PFSK-1 (cell line): ENCODE results near the gene OLAH.

Source experiments
- FOXP2 ChIP-seq: optimal IDR thresholded peaks from 2 replicates; pipeline ENCODE3; 2011; ENCODE audit warnings: borderline replicate concordance, control low read depth, inconsistent platforms; ENCODE audit not compliant: insufficient read depth; ENCODE audit errors: extremely low read length, extremely low read depth
- POLR2AphosphoS5 ChIP-seq: IDR thresholded peaks from 2 replicates; pipeline ENCODE4 v1.6.1; 2012; ENCODE audit warnings: low read depth, mild to moderate bottlenecking, control low read depth, low read length, moderate library complexity
- REST ChIP-seq, 2 experiments: IDR thresholded peaks; 2 replicates each; pipeline versions ENCODE4 v1.6.1 to v1.8.0; 2011 to 2012; ENCODE audit warnings: low read depth in 2 of 2, low read length in 2 of 2, control low read depth in 1 of 2, inconsistent platforms in 1 of 2, mild to moderate bottlenecking in 1 of 2, moderate library complexity in 1 of 2; ENCODE audit not compliant: insufficient read depth in 1 of 2
- SIN3A ChIP-seq: IDR thresholded peaks from 2 replicates; pipeline ENCODE4 v1.6.1; 2012; ENCODE audit warnings: mild to moderate bottlenecking, low read length, moderate library complexity, borderline replicate concordance; ENCODE audit not compliant: insufficient read depth
- TAF1 ChIP-seq: IDR thresholded peaks from 2 replicates; pipeline ENCODE4 v1.6.1; 2012; ENCODE audit warnings: low read length, control low read depth, borderline replicate concordance; ENCODE audit not compliant: insufficient read depth

OLAH gene

GRCh38 chr10:15118615-15119014 is 74.9 kb downstream of the OLAH start:
- TF ChIP-seq FOXP2 (no peak), REST (IDR thresholded peaks at IDR 0.05; ENCODE audit: insufficient read depth in 1 of 2, low read depth in 2 of 2, low read length in 2 of 2) (no peak), TAF1 (no peak), POLR2AphosphoS5 (no peak), SIN3A (no peak)

DNA sequence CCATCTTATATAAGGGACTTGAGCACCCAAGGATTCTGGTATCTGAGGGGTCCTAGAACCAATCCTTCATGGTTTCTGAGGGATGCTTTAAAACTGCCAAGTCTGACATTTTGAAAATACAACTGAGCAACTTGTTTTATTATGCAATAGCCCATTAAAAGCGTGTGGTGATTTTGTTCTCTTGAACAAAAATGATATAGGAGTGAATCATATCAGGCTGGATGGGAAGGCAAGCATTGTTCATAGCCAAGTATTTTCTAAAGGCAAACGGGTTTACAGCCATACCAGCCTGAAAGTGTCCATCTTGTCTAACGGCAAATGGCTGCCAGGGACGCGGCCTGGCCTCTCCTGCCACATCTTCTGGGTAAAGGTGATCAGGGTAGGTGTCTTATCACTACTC is 76.8 kb downstream of the OLAH start:
- no peak for TF ChIP-seq SIN3A
- TF ChIP-seq REST (IDR thresholded peaks at IDR 0.05; ENCODE audit: insufficient read depth in 1 of 2, low read depth in 2 of 2, low read length in 2 of 2), result no peak
- TF ChIP-seq TAF1, result no peak
- TF ChIP-seq FOXP2, result no peak
- no peak for TF ChIP-seq POLR2AphosphoS5

- TF ChIP-seq POLR2AphosphoS5 (no peak), REST (IDR thresholded peaks at IDR 0.05; ENCODE audit: insufficient read depth in 1 of 2, low read depth in 2 of 2, low read length in 2 of 2) (no peak)
Observed at GRCh38 chr10:15121707-15122106, 78.0 kb downstream of the OLAH start.

DNA sequence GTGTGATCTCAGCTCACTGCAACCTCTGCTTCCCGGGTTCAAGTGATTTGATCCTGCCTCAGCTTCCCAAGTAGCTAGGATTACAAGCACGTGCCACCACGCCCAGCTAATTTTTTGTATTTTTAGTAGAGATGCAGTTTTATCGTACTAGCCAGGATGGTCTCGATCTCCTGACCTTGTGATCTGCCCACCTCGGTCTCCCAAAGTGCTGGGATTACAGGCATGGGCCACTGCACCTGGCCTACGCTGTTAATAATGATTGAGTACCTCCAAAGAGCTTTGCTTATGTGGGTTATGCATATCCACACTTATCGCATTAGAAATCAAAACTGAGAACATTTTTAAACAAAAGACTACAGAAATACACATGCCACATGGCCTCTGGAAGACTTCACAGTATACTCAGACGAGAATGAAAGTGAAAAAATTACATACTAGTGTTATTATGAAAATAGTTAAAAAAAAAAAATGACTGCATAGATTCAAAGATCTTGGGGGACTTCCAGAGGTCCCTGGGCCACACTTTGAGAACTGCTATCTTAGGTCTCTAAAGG is 78.8 kb downstream of the OLAH start:
- no peak for TF ChIP-seq FOXP2
- TF ChIP-seq REST (IDR thresholded peaks at IDR 0.05; ENCODE audit: insufficient read depth in 1 of 2, low read depth in 2 of 2, low read length in 2 of 2), result no peak
- TF ChIP-seq SIN3A, result no peak
- no peak for TF ChIP-seq POLR2AphosphoS5
- TF ChIP-seq TAF1, result no peak
